Endometrial microvascular endothelial cells (primary cell): ENCODE results near the gene C1QL1. TPM values are rescaled to one million over a fixed set of nuclear protein-coding genes. Genes with fewer than 3 reads are reported as not detected.

Experiments used
- total RNA-seq: library from RNA; depleted of rRNA; stranded (reverse); fragments of >200 nt; gene quantifications from one replicate; pipeline ENCODE4 v1.2.3, GENCODE V29; 2015; ENCODE audit errors: inconsistent ontology term

C1QL1 gene
- total RNA-seq, 1 donor from 2014 or later: not detected

Other genes with a start within 250 kb of the C1QL1 start
- gene ADAM11, start 209.3 kb downstream of the C1QL1 start, total RNA-seq: 0.19 TPM
- 18.2 TPM for gene GJC1, start 138.0 kb downstream of the C1QL1 start, total RNA-seq
- gene HIGD1B, start 120.4 kb downstream of the C1QL1 start, total RNA-seq: not detected
- gene EFTUD2, start 68.9 kb downstream of the C1QL1 start, total RNA-seq: 122 TPM
- not detected for gene GFAP, start 52.8 kb downstream of the C1QL1 start, total RNA-seq
- 30.1 TPM for gene KIF18B, start 20.5 kb downstream of the C1QL1 start, total RNA-seq
- gene DCAKD, start 83.3 kb upstream of the C1QL1 start, total RNA-seq: 40.8 TPM
- 95.8 TPM for gene NMT1, start 93.0 kb upstream of the C1QL1 start, total RNA-seq
- 16.2 TPM for gene PLCD3, start 164.2 kb upstream of the C1QL1 start, total RNA-seq
- 17.4 TPM for gene ACBD4, start 167.4 kb upstream of the C1QL1 start, total RNA-seq
- 15.4 TPM for gene HEXIM1, start 180.2 kb upstream of the C1QL1 start, total RNA-seq
- gene HEXIM2, start 193.6 kb upstream of the C1QL1 start, total RNA-seq: 5.1 TPM